HCT116 (cell line): ENCODE measurements around the gene CALHM2. TPM values are rescaled to one million over a fixed set of nuclear protein-coding genes. Genes with fewer than 3 reads are reported as not detected.

ENCODE experiments used
- ATAC-seq: fragments of 200-7000 bp; cut with Tn5 transposase; 2 replicates; pipeline ENCODE4 v1.9.1; 2020; ENCODE audit warnings: mild to moderate bottlenecking, moderate library complexity
- BruUV-seq: library from RNA; stranded (reverse); fragments of 400-500 nt; replicated peaks from 2 replicates; lab custom pipeline; 2021; lab: Mats Ljungman, UMichigan
- CTCF ChIA-PET: fragments of 300-600 bp; sonication (Branson Sonifier 250); formaldehyde crosslinking; loops from one replicate; lab custom pipeline; 2021; ENCODE audit warnings: antibody characterized with exemption; lab: Charles Lee
- POLR2A ChIA-PET: fragments of 300-600, 350-600 bp; sonication (Branson Sonifier 250); formaldehyde crosslinking; loops from one replicate; lab custom pipeline; 2021; ENCODE audit warnings: antibody characterized with exemption; lab: Charles Lee
- RAD21 ChIA-PET, 2 experiments: fragments of 300-600 bp; sonication (Branson Sonifier 250); formaldehyde crosslinking; loops; one replicate each; lab custom pipeline; 2023; ENCODE audit warnings: low total read pairs in 2 of 2; ENCODE audit not compliant: uncharacterized antibody in 2 of 2, unreplicated experiment in 2 of 2, low non-redundant PET in 1 of 2; lab: Charles Lee
- DNase-seq: peaks from one replicate; pipeline ENCODE4 v3.0.0-alpha.2; 2010; ENCODE audit warnings: low read depth, low spot score
- H2AFZ ChIP-seq: fragments of 200-600 bp; shearing (Covaris generic), sonication (generic); 2 replicates; pipeline ENCODE4 v1.6.1; 2017; ENCODE audit warnings: low read depth, mixed run types, mixed read lengths, antibody characterized with exemption, low read length; ENCODE audit not compliant: poor library complexity, severe bottlenecking
- H3K27ac ChIP-seq: 2 replicates; pipeline ENCODE4 v1.5.1; 2012; ENCODE audit warnings: low read depth, low read length
- H3K27me3 ChIP-seq: fragments of 200-600 bp; sonication (generic); 2 replicates; pipeline ENCODE4 v1.6.1; 2016; ENCODE audit warnings: mixed run types, low read length, mixed read lengths; ENCODE audit not compliant: insufficient read depth
- H3K36me3 ChIP-seq, 2 experiments: fragments of 200-500 bp in 1 of 2; fragments of 200-600 bp in 1 of 2; sonication (Bioruptor generic) in 1 of 2; sonication (generic) in 1 of 2; 2 replicates each; pipeline versions ENCODE4 v1.5.1 to v1.6.1; 2014 to 2016; ENCODE audit warnings: low read length in 2 of 2, inconsistent platforms in 1 of 2, mixed read lengths in 1 of 2, mixed run types in 1 of 2; ENCODE audit not compliant: insufficient read depth in 2 of 2, control insufficient read depth in 1 of 2
- H3K4me1 ChIP-seq, 2 experiments: fragments of 200-600 bp in 1 of 2; sonication (generic) in 1 of 2; 2 replicates each; pipeline versions ENCODE4 v1.5.1 to v1.6.1; 2012 to 2017; ENCODE audit warnings: low read length in 2 of 2, inconsistent platforms in 1 of 2, mild to moderate bottlenecking in 1 of 2, mixed read lengths in 1 of 2, mixed run types in 1 of 2, moderate library complexity in 1 of 2; ENCODE audit not compliant: insufficient read depth in 2 of 2, control insufficient read depth in 1 of 2
- H3K4me2 ChIP-seq: fragments of 200-600 bp; sonication (generic); 2 replicates; pipeline ENCODE4 v1.6.1; 2017; ENCODE audit warnings: mixed run types, low read length, mixed read lengths
- H3K4me3 ChIP-seq, 2 experiments: fragments of 200-600 bp in 1 of 2; sonication (generic) in 1 of 2; replicated peaks in 1 of 2; 2 replicates each; pipeline ENCODE4 v1.5.1; 2011 to 2016; ENCODE audit warnings: low read length in 2 of 2, control low read depth in 1 of 2, low read depth in 1 of 2, mild to moderate bottlenecking in 1 of 2, mixed read lengths in 1 of 2, mixed run types in 1 of 2
- H3K79me2 ChIP-seq: fragments of 200-600 bp; sonication (generic); 2 replicates; pipeline ENCODE4 v1.6.1; 2017; ENCODE audit warnings: mild to moderate bottlenecking, mixed run types, low read length, moderate library complexity, mixed read lengths; ENCODE audit not compliant: insufficient read depth
- H3K9ac ChIP-seq: fragments of 200-600 bp; sonication (generic); 2 replicates; pipeline ENCODE4 v1.6.1; 2016; ENCODE audit warnings: low read length, mixed read lengths
- H3K9me2 ChIP-seq: fragments of 200-600 bp; sonication (generic), shearing (Covaris generic); 2 replicates; pipeline ENCODE4 v1.6.1; 2017; ENCODE audit warnings: mixed run types, mild to moderate bottlenecking, moderate library complexity; ENCODE audit not compliant: insufficient read depth
- H3K9me3 ChIP-seq, 2 experiments: fragments of 200-500 bp in 1 of 2; fragments of 200-600 bp in 1 of 2; sonication (Bioruptor generic) in 1 of 2; sonication (generic) in 1 of 2; 2 replicates each; pipeline ENCODE4 v1.6.1; 2014 to 2017; ENCODE audit warnings: low read length in 2 of 2, mixed read lengths in 2 of 2, inconsistent platforms in 1 of 2, low read depth in 1 of 2, mild to moderate bottlenecking in 1 of 2, mixed run types in 1 of 2, moderate library complexity in 1 of 2; ENCODE audit not compliant: control insufficient read depth in 1 of 2, insufficient read depth in 1 of 2
- H4K20me1 ChIP-seq: fragments of 200-600 bp; sonication (generic), shearing (Covaris generic); 2 replicates; pipeline ENCODE4 v1.6.1; 2017; ENCODE audit warnings: mixed run types, mild to moderate bottlenecking, moderate library complexity; ENCODE audit not compliant: insufficient read depth
- CBX3 ChIP-seq: IDR thresholded peaks from 2 replicates; pipeline ENCODE4 v1.6.1; 2012; ENCODE audit warnings: low read depth
- CTCF ChIP-seq, 3 experiments: fragments of 200-600 bp in 1 of 3; sonication (generic) in 1 of 3; IDR thresholded peaks in 2 of 3; conservative IDR thresholded peaks in 1 of 3; 2 replicates each; pipeline ENCODE4 v1.5.1; 2012 to 2017; ENCODE audit warnings: low read depth in 2 of 3, low read length in 2 of 3, antibody characterized with exemption in 1 of 3, borderline replicate concordance in 1 of 3, control low read depth in 1 of 3, mild to moderate bottlenecking in 1 of 3, mixed read lengths in 1 of 3, mixed run types in 1 of 3, moderate library complexity in 1 of 3; ENCODE audit not compliant: insufficient read depth in 1 of 3
- EGR1 ChIP-seq: IDR thresholded peaks from 2 replicates; pipeline ENCODE4 v1.6.1; 2012; ENCODE audit warnings: low read depth
- EZH2phosphoT487 ChIP-seq: fragments of 200-600 bp; IDR thresholded peaks from 2 replicates; pipeline ENCODE4 v1.6.1; 2018; ENCODE audit warnings: antibody characterized with exemption, borderline replicate concordance
- TCF7L2 ChIP-seq: IDR thresholded peaks from 2 replicates; pipeline ENCODE4 v1.7.0; 2011; ENCODE audit warnings: borderline replicate concordance, inconsistent platforms; ENCODE audit not compliant: insufficient read depth, insufficient read length; ENCODE audit errors: extremely low read depth
- ZBTB33 ChIP-seq: IDR thresholded peaks from 2 replicates; pipeline ENCODE4 v1.6.1; 2011; ENCODE audit warnings: mild to moderate bottlenecking, low read length, moderate library complexity; ENCODE audit not compliant: insufficient replicate concordance; ENCODE audit errors: extremely low read depth
- intact Hi-C: fragments of 100-400 bp; cut with micrococcal nuclease; formaldehyde crosslinking; loops from 2 replicates; pipeline ENCODE4 v1.10.0; 2022
- total RNA-seq: library from RNA; stranded (reverse); gene quantifications from one replicate; pipeline ENCODE4 v1.2.1, GENCODE V29; 2021; ENCODE audit not compliant: unreplicated experiment

CALHM2 gene
- total RNA-seq, 1 experiment from 2014 or later = 46.1 TPM

- Histone ChIP-seq H3K4me3 (no peak overlapping the region), H2AFZ (no peak overlapping the region), H3K27ac (no peak overlapping the region), H3K4me2 (no peak overlapping the region), H4K20me1 (no peaks in the 10 kb centered on the region), H3K9ac (no peak overlapping the region), H3K36me3 (no peaks in the 10 kb centered on the region), H3K9me2 (no peaks in the 10 kb centered on the region), H3K27me3 (no peaks in the 10 kb centered on the region), H3K9me3 (no peaks in the 10 kb centered on the region), H3K4me1 (peaks cover 8 to 22% of the 10 kb centered on the region in 2 experiments; a peak in 3 of 4 replicates), H3K79me2 (no peaks in the 10 kb centered on the region)
- BruUV-seq = no TSS peak
- ChIA-PET RAD21 (no interaction called here), POLR2A (no interaction called here), CTCF (interaction anchor here (1.5 to 1.7 kb wide), 2 partner anchors 8 to 13 kb away, joined by 4 to 6 read pairs; no protein-coding TSS in a partner anchor)
- intact Hi-C loops = no loop called here
- TF ChIP-seq CTCF (IDR thresholded peaks at IDR 0.05 in 2 of 3, conservative IDR thresholded peaks at IDR 0.05 in 1 of 3; ENCODE audit: borderline replicate concordance in 1 of 3, insufficient read depth in 1 of 3, low read depth in 2 of 3, low read length in 2 of 3) (no peak), EZH2phosphoT487 (no peak), ZBTB33 (no peak), TCF7L2 (no peak), EGR1 (no peak), CBX3 (no peak)
- DNase-seq = no peak
- no peak for ATAC-seq
Observed at GRCh38 chr10:103473261-103473671, 21.1 kb upstream of the CALHM2 start.
